Measurements from ENCODE around the gene EFCAB9. TPM values are rescaled to one million over a fixed set of nuclear protein-coding genes. Genes with fewer than 3 reads are reported as not detected.
A peak's percentile ranks its signal among the peaks of the same experiment; 100 is the strongest.

The EFCAB9 gene
- polyA plus RNA-seq, 1 of the 3 experiments (the other 2 are of a cell fraction), result 0.10 TPM

DNA sequence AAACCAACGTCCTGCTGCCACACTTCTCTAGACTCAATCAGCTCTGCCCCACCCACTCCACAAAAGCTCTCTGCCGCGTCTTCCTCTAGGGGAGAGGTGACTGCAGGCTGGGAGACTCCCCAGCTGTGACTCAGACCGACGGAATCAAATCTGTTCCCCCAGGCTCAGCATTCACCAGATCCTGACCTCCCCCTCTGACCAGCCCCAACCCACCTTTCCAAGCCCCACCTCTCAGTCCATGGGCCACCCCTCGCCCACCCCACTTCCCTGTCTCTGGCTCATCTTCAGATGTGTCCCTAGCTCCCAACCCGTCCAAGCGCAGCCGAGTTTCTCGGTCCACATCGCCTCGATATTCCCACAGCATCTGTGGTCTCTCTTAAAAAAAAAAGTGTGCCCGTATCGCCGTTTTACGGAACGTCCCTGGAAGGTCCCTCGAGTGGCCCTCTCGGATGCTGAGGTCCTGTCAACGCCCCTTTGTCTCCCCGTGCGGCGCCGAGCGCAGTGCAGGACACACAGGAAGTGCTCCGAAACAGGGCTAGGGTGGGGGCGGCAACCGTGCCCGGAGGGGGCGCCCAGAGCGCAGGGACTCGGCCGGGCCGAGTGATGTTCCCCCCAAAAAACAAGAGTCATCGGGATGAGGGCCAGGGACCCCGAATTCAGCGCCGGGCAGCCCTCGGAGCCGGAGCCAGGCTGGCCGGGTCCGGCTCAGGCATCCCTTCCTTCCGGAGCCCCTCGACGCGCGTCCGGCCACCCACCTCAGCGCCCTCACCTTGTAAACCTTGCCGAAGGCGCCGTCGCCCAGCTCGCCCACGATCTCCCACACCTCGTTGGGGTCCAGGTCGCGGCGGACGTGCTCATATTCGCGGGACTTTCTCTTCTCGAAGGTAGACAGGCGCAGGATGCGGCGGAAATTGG is 6.6 kb upstream of the EFCAB9 start (continued):
- TF ChIP-seq JUND (IDR thresholded peaks at IDR 0.05) (no peak), TAF1 (IDR thresholded peaks at IDR 0.05; ENCODE audit: borderline replicate concordance, low read depth, low read length) (no peak), TEAD4 (IDR thresholded peaks at IDR 0.05; ENCODE audit: borderline replicate concordance, insufficient read depth) (no peak), RCOR1 (IDR thresholded peaks at IDR 0.05; ENCODE audit: low read length) (no peak), GATA2 (CRISPR knock-in tag; IDR thresholded peaks at IDR 0.05) (no peak), SMC3 (IDR thresholded peaks at IDR 0.05; ENCODE audit: low read depth, low read length) (no peak), SIN3A (IDR thresholded peaks at IDR 0.05; ENCODE audit: borderline replicate concordance, low read depth, low read length) (no peak), CHD2 (IDR thresholded peaks at IDR 0.05; ENCODE audit: low read length, partially characterized antibody) (no peak), GABPA (IDR thresholded peaks at IDR 0.05; ENCODE audit: low read depth) (peak; percentile 58), RAD21 (IDR thresholded peaks at IDR 0.05; ENCODE audit: low read length) (no peak), YY1 (IDR thresholded peaks at IDR 0.05; ENCODE audit: low read depth) (no peak), EZH2phosphoT487 (IDR thresholded peaks at IDR 0.05; ENCODE audit: borderline replicate concordance, low read depth) (no peak), RXRA (IDR thresholded peaks at IDR 0.05; ENCODE audit: borderline replicate concordance, low read depth) (no peak), FOSL2 (IDR thresholded peaks at IDR 0.05; ENCODE audit: borderline replicate concordance, low read depth) (peak; percentile 33; the same call in 1 of the 2 replicates), FOXM1 (IDR thresholded peaks at IDR 0.05; ENCODE audit: low read depth) (no peak), ELF1 (IDR thresholded peaks at IDR 0.05) (peak; percentile 48; the same call in 1 of the 2 replicates)
- TF ChIP-seq, protein P1, sequence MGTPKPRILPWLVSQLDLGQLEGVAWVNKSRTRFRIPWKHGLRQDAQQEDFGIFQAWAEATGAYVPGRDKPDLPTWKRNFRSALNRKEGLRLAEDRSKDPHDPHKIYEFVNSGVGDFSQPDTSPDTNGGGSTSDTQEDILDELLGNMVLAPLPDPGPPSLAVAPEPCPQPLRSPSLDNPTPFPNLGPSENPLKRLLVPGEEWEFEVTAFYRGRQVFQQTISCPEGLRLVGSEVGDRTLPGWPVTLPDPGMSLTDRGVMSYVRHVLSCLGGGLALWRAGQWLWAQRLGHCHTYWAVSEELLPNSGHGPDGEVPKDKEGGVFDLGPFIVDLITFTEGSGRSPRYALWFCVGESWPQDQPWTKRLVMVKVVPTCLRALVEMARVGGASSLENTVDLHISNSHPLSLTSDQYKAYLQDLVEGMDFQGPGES (IDR thresholded peaks at IDR 0.05; ENCODE audit: low read depth, low read length), result no peak
- TF ChIP-seq, protein P2, sequence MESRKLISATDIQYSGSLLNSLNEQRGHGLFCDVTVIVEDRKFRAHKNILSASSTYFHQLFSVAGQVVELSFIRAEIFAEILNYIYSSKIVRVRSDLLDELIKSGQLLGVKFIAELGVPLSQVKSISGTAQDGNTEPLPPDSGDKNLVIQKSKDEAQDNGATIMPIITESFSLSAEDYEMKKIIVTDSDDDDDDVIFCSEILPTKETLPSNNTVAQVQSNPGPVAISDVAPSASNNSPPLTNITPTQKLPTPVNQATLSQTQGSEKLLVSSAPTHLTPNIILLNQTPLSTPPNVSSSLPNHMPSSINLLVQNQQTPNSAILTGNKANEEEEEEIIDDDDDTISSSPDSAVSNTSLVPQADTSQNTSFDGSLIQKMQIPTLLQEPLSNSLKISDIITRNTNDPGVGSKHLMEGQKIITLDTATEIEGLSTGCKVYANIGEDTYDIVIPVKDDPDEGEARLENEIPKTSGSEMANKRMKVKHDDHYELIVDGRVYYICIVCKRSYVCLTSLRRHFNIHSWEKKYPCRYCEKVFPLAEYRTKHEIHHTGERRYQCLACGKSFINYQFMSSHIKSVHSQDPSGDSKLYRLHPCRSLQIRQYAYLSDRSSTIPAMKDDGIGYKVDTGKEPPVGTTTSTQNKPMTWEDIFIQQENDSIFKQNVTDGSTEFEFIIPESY (IDR thresholded peaks at IDR 0.05; ENCODE audit: borderline replicate concordance, low read depth), result no peak
- TF ChIP-seq, protein P3, sequence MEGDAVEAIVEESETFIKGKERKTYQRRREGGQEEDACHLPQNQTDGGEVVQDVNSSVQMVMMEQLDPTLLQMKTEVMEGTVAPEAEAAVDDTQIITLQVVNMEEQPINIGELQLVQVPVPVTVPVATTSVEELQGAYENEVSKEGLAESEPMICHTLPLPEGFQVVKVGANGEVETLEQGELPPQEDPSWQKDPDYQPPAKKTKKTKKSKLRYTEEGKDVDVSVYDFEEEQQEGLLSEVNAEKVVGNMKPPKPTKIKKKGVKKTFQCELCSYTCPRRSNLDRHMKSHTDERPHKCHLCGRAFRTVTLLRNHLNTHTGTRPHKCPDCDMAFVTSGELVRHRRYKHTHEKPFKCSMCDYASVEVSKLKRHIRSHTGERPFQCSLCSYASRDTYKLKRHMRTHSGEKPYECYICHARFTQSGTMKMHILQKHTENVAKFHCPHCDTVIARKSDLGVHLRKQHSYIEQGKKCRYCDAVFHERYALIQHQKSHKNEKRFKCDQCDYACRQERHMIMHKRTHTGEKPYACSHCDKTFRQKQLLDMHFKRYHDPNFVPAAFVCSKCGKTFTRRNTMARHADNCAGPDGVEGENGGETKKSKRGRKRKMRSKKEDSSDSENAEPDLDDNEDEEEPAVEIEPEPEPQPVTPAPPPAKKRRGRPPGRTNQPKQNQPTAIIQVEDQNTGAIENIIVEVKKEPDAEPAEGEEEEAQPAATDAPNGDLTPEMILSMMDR (IDR thresholded peaks at IDR 0.05), result no peak
- TF ChIP-seq, protein P4, sequence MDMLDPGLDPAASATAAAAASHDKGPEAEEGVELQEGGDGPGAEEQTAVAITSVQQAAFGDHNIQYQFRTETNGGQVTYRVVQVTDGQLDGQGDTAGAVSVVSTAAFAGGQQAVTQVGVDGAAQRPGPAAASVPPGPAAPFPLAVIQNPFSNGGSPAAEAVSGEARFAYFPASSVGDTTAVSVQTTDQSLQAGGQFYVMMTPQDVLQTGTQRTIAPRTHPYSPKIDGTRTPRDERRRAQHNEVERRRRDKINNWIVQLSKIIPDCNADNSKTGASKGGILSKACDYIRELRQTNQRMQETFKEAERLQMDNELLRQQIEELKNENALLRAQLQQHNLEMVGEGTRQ (IDR thresholded peaks at IDR 0.05; ENCODE audit: borderline replicate concordance, low read depth, low read length), result no peak
- TF ChIP-seq, protein P5, sequence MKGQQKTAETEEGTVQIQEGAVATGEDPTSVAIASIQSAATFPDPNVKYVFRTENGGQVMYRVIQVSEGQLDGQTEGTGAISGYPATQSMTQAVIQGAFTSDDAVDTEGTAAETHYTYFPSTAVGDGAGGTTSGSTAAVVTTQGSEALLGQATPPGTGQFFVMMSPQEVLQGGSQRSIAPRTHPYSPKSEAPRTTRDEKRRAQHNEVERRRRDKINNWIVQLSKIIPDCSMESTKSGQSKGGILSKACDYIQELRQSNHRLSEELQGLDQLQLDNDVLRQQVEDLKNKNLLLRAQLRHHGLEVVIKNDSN (IDR thresholded peaks at IDR 0.05; ENCODE audit: borderline replicate concordance, low read depth), result no peak
